SU-DHL-6 (cell line): ENCODE measurements around the gene PRKCE.

ENCODE experiments used
- H2AFZ ChIP-seq: fragments of 200-600 bp; sonication (generic); 2 replicates; pipeline ENCODE4 v1.6.1; 2014; ENCODE audit warnings: low read depth, mild to moderate bottlenecking, moderate library complexity, mixed read lengths, antibody characterized with exemption, low read length; ENCODE audit not compliant: severe bottlenecking
- H3F3A ChIP-seq: fragments of 200-600 bp; shearing (Covaris generic); 2 replicates; pipeline ENCODE4 v1.6.0; 2016; ENCODE audit warnings: antibody characterized with exemption, mild to moderate bottlenecking; ENCODE audit not compliant: insufficient read depth
- H3K27ac ChIP-seq: fragments of 200-600 bp; sonication (generic); 2 replicates; pipeline ENCODE4 v1.5.1; 2016; ENCODE audit warnings: low read depth, mild to moderate bottlenecking, low read length, moderate library complexity, mixed read lengths
- H3K27me3 ChIP-seq: fragments of 200-600 bp; sonication (generic), shearing (Covaris generic); 2 replicates; pipeline ENCODE4 v1.6.0; 2014; ENCODE audit warnings: mild to moderate bottlenecking, low read length
- H3K36me3 ChIP-seq: fragments of 200-600 bp; sonication (generic); 2 replicates; pipeline ENCODE4 v1.6.1; 2014; ENCODE audit warnings: mild to moderate bottlenecking, low read length, mixed read lengths
- H3K4me2 ChIP-seq: fragments of 300-600, 200-600 bp; shearing (Covaris generic), sonication (generic); 2 replicates; pipeline ENCODE4 v1.6.0; 2014; ENCODE audit warnings: low read length, low read depth, mild to moderate bottlenecking; ENCODE audit not compliant: poor library complexity, severe bottlenecking
- H3K4me3 ChIP-seq: fragments of 200-600 bp; sonication (generic); 2 replicates; pipeline ENCODE4 v1.5.1; 2014; ENCODE audit warnings: antibody characterized with exemption, low read length, mild to moderate bottlenecking, mixed read lengths; ENCODE audit not compliant: insufficient read depth, poor library complexity, severe bottlenecking
- H3K79me2 ChIP-seq: fragments of 200-600 bp; sonication (generic); 2 replicates; pipeline ENCODE4 v1.6.1; 2014; ENCODE audit warnings: mild to moderate bottlenecking, low read length, moderate library complexity; ENCODE audit not compliant: insufficient read depth
- H3K9ac ChIP-seq: fragments of 200-600 bp; sonication (generic); 2 replicates; pipeline ENCODE4 v1.7.0; 2014; ENCODE audit warnings: mild to moderate bottlenecking, low read length
- H3K9me2 ChIP-seq: fragments of 200-600 bp; sonication (generic); replicated peaks from 2 replicates; pipeline ENCODE4 v1.6.1; 2014; ENCODE audit warnings: low read length; ENCODE audit not compliant: insufficient read depth
- H3K9me3 ChIP-seq: fragments of 200-600 bp; sonication (generic); 2 replicates; pipeline ENCODE4 v1.6.1; 2014; ENCODE audit warnings: low read length, mixed read lengths; ENCODE audit not compliant: insufficient read depth
- H4K20me1 ChIP-seq: fragments of 200-600 bp; sonication (generic); 2 replicates; pipeline ENCODE4 v1.6.1; 2014; ENCODE audit warnings: low read depth, mild to moderate bottlenecking, antibody characterized with exemption, low read length, moderate library complexity, mixed read lengths
- EZH2phosphoT487 ChIP-seq: fragments of 200-600 bp; sonication (generic), shearing (Covaris generic); conservative IDR thresholded peaks from 2 replicates; pipeline ENCODE4 v1.6.1; 2018; ENCODE audit warnings: mild to moderate bottlenecking, antibody characterized with exemption, low read length, moderate library complexity, mixed read lengths
- TF ChIP-seq, protein P1 (sequence below): fragments of 200-600 bp; sonication (generic); IDR thresholded peaks from one replicate; pipeline ENCODE4 v1.5.1; 2017; ENCODE audit warnings: antibody characterized with exemption, mild to moderate bottlenecking, low read length, moderate library complexity; ENCODE audit not compliant: insufficient read depth, poor library complexity, severe bottlenecking

PRKCE gene

DNA sequence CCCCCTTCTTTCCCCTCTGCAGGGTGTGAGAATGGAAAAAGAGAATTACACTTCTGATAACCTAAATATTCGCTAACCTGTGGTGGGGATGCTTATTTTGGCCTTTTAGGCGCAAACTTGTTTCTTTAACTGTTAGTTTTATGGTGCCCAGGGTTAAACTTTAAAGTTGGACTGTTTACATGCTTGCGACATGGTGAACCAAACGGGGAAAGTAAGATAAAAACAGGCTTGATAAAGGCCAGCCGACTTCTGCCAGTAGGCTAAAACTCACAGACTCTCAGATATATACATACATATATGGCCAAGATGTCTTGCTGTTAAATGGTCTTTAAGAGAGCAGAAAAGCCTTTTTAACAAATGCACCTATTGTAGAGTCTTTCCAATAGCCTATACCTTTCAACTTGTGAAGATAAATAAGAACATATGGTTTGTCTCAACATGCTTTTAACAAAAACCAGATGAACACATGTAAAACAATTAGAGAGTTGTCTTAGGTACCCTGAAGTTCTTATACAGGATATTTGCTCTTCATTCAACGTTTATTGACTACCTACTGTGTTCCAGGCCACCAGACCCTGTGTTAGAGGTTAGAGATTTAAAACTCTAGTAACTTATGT lies 29.0 kb downstream of the PRKCE start:
- Histone ChIP-seq H3F3A (no peaks in the 10 kb centered on the region), H4K20me1 (no peaks in the 10 kb centered on the region), H3K27me3 (no peaks in the 10 kb centered on the region), H3K4me3 (no peak overlapping the region), H3K9me2 (no peaks in the 10 kb centered on the region), H3K9me3 (no peaks in the 10 kb centered on the region), H3K79me2 (no peaks in the 10 kb centered on the region), H2AFZ (no peak overlapping the region), H3K9ac (no peak overlapping the region), H3K36me3 (no peaks in the 10 kb centered on the region), H3K27ac (no peak overlapping the region), H3K4me2 (no peak overlapping the region)
- TF ChIP-seq, protein P1, sequence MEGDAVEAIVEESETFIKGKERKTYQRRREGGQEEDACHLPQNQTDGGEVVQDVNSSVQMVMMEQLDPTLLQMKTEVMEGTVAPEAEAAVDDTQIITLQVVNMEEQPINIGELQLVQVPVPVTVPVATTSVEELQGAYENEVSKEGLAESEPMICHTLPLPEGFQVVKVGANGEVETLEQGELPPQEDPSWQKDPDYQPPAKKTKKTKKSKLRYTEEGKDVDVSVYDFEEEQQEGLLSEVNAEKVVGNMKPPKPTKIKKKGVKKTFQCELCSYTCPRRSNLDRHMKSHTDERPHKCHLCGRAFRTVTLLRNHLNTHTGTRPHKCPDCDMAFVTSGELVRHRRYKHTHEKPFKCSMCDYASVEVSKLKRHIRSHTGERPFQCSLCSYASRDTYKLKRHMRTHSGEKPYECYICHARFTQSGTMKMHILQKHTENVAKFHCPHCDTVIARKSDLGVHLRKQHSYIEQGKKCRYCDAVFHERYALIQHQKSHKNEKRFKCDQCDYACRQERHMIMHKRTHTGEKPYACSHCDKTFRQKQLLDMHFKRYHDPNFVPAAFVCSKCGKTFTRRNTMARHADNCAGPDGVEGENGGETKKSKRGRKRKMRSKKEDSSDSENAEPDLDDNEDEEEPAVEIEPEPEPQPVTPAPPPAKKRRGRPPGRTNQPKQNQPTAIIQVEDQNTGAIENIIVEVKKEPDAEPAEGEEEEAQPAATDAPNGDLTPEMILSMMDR: no peak
- TF ChIP-seq EZH2phosphoT487: no peak

DNA sequence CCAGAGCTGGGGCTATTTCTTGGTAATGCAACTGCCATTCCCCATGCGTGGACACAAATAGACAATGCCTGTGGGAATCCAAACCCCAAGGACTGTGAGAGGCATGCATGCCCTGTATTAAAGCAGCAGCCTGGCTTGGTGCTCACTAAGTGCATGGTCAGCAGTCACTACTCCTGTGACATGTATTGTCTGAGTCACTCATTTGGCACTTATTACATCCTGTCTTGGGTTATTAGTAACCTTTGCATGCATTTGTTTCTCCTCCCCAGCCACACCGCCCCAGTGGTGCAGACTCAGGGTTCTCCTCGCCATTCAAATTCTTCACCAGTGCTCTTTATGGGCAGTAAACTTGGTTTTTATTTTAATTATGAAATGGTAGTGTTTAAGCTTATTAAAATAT lies 30.2 kb downstream of the PRKCE start:
- no peak overlapping the region for H3K4me2 ChIP-seq
- no peak for TF ChIP-seq EZH2phosphoT487
- TF ChIP-seq, protein P1: no peak
- H3K79me2 ChIP-seq: no peaks in the 10 kb centered on the region

DNA sequence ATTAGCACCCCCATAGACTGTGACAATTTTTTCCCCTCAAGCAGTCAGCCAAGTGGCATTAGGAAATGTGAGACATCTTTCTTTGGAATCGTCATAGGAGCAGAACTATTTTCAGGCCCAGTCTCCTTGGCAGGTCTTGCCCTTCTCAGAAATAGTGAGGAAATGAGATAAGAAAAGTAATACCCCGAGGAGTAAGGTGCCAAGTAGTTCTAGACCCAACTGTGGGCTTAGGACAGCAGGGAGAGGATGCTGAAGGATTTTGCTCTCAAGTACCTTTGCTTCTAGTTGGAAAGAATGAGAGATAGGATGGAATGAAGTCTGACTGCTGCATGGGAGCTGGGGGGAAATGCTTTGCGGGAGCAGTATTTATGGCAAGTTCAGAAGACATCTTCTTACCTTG lies 31.8 kb downstream of the PRKCE start:
- TF ChIP-seq EZH2phosphoT487: no peak
- TF ChIP-seq, protein P1: no peak
- Histone ChIP-seq H3K4me2 (no peak overlapping the region), H3K4me3 (no peak overlapping the region), H3K9ac (no peak overlapping the region), H3F3A (no peaks in the 10 kb centered on the region), H3K79me2 (no peaks in the 10 kb centered on the region), H3K36me3 (no peaks in the 10 kb centered on the region), H3K27ac (no peak overlapping the region), H3K9me3 (no peaks in the 10 kb centered on the region), H3K27me3 (no peaks in the 10 kb centered on the region), H3K9me2 (no peaks in the 10 kb centered on the region), H2AFZ (no peak overlapping the region), H4K20me1 (no peaks in the 10 kb centered on the region)

More for the DNA sequence above, 30.2 kb downstream of the PRKCE start:
- Histone ChIP-seq H3K9me3 (no peaks in the 10 kb centered on the region), H3K27me3 (no peaks in the 10 kb centered on the region), H3K27ac (no peak overlapping the region), H3K9ac (no peak overlapping the region), H3F3A (no peaks in the 10 kb centered on the region), H3K9me2 (no peaks in the 10 kb centered on the region), H2AFZ (no peak overlapping the region), H3K36me3 (no peaks in the 10 kb centered on the region), H4K20me1 (no peaks in the 10 kb centered on the region), H3K4me3 (no peak overlapping the region)
